GM18907 (cell line): ENCODE data around the gene TPK1.
"Not testable (repeated sequence)": the region's sequence is repeated elsewhere in the genome, so short reads cannot be mapped to it uniquely, and the experiment has no call there.

Source experiments
- ATAC-seq: cut with Tn5 transposase; IDR thresholded peaks from one replicate; pipeline ENCODE4 v1.9.1; 2021; ENCODE audit warnings: mild to moderate bottlenecking, moderate library complexity; ENCODE audit not compliant: unreplicated experiment

The TPK1 gene

DNA sequence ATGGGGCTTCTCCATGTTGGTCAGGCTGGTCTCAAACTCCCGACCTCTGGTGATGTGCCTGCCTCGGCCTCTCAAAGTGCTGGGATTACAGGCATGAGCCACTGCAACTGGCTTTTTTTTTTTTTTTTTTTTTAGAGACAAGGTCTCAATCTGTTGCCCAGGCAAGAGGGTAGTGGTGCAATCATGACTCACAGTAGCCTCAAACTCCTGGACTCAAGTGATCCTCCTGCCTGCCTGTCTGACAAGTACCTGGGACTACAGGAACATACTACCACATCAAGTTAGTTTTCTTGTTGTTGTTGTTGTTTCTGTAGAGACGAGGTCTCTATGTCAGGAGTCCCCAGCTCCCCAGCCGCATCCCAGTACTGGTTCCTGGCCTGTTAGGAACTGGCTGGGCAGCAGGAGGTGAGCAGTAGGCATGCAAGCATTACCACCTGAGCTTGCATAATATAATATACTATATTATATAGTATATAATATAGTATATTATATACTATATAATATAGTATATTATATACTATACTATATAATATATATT, 55.7 kb downstream of the TPK1 start:
- no peak for ATAC-seq

DNA sequence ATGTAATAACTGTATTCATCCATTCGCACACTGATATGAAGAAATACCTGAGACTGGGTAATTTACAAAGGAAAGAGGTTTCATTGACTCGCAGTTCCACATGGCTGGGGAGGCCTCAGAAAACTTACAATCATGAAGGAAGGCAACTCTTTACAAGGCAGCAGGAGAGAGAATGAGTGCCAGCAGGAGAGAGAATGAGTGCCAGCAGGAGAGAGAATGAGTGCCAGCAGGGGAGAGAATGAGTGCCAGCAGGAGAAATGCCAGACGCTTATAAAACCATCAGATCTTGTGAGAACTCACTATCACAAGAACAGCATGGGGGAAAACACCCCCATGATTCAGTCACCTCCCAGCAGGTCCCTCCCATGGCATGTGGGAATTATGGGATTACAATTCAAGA, 58.0 kb downstream of the TPK1 start:
- ATAC-seq = not testable (repeated sequence)

DNA sequence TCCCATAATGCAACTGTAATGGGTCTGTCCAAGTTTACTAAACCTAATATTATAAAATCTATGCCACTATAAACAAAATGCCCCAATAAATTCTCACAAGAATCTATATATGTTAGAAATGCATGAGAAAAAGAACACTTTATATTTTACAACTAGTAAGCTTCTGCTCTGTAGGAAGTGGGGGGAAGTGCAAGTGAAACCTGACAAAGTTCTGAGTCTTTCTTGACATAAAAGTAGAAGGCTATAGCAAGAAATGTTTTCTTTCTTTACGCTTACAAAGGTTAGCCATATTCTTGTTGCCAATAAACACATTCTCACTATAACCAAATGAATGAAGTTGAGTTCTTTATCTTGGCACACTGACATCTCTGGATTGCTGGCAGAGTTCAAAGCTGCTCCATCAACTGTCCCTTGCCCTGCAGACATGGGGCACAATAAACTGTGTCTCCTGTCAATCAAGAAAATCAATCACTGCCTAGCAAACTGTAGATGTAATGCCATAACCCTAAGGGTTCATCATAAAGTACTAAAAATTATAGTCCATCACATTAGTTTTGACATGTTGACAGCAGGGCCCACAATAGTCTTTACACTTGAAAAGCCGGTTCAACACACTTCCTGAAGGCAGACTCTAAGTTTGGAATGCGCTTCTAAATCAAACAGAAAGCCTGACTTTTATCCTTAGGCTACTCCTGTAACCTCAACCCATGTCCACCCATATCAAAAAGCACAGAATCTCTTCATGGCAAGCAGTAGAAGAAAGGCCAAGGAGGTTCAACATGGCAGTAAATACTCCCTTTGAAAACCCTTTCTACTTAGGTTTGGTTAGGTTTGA, 58.6 kb downstream of the TPK1 start:
- ATAC-seq = no peak

- no peak for ATAC-seq
These were observed 59.4 kb downstream of the TPK1 start for GRCh38 chr7:144776447-144776846.

- no peak for ATAC-seq
These were observed 60.1 kb downstream of the TPK1 start for GRCh38 chr7:144775749-144776148.

GRCh38 chr7:144771927-144772326, 63.9 kb downstream of the TPK1 start:
- ATAC-seq = no peak

- no peak for ATAC-seq
These were observed 64.7 kb downstream of the TPK1 start for GRCh38 chr7:144771174-144771573.

GRCh38 chr7:144769352-144769751, 66.5 kb downstream of the TPK1 start:
- no peak for ATAC-seq

- no peak for ATAC-seq
These were observed 67.2 kb downstream of the TPK1 start for GRCh38 chr7:144768633-144769032.

DNA sequence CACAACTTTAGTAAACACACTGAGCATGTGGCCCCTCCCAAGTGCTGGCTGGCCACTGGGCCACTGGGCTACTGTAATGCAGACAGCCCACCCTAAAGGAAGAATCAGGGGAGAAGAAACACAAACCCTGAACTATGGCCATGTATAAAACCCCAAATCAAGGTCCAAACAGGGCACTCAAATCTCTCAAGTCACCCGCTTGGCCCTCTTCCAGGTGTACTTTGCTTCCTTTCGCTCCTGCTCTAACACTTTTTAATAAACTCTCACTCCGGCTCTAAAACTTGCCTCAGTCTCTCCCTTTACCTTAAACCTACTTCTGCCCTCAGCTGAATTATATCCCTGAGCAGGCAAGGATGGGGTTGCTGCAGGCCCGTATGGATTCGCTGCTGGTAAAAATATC, 72.6 kb downstream of the TPK1 start:
- no peak for ATAC-seq

DNA sequence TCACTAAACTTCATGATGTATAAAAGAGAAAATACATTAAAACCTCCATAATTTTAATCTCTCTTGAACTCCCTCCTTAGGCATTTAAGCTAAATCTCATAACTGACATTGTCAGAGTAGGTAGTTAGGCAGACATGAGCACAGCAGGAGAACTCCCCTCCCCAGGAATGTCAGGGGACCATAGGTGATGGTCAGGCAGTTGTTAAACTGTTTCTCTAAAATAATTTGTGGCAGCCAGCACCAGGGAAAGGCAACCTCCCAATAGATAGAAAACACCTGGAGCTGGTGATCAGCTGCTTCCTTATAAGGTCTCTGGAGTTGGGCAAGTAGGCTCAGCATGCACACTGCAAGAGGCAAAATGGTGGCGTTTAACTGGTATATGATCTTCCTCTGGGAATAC, 73.0 kb downstream of the TPK1 start:
- ATAC-seq = no peak

DNA sequence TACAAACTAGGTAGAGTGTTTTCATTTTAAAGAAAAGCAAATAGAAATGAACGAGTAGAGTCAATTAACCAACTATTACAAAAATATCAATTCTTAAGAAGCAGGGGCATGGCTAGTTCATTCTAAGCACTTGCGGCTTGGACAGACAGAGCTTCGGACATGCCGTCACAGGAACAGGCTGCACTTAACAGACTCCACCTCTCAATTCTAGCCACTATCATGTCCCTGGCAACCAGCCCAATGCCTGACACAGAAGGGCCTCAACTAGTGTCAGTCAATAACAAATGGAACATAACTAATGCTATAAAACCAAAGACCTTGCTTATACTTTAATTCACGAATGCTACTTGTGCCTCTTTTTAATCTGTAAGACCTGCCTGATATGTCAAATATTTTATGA, 74.4 kb downstream of the TPK1 start:
- no peak for ATAC-seq

DNA sequence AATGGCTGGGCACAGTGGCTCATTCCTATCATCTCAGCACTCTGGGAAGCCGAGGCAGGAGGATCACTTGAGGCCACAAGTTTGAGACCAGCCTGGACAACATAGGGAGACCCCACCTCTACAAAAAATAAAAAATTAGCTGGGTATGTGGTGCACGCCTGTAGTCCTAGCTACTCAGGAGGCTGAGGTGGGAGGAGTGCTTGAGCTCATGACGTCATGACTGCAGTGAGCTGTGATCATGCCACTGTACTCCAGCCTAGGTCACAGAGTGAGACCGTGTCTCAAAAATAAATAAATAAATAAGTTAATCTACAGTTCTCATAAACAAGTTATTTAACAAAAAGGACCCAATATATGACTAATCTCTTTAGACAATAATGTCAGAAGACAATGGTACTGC, 76.2 kb downstream of the TPK1 start:
- no peak for ATAC-seq

GRCh38 chr7:144747936-144748335, 87.9 kb downstream of the TPK1 start:
- no peak for ATAC-seq

DNA sequence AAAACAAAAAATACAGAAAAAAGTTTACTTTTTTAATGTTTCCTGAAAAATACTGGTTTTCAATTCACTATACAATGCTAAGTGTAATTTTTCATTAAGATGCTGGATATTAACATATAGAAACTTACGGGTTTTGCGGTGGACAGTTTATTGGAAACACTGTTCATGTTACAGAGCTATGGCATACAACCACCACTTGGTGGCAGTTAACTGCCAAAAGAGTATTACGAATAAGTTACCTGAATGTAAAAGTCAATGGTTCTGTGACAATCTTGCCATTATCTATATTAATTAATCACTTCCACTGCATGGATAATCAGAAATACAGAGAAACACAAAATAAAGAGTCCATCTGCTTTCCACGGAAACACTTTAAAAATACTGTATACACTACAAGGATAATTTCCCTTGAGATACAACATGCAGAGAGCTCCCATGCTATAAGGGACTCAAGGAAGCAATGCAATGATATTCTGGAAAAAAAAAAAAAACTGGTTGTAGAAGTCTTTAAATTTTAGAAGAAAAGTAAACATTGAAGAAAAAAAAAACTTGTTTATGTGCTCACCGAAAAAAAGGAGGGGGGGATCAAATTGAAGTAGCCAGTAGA, 97.0 kb downstream of the TPK1 start:
- ATAC-seq = peak; percentile 94

GRCh38 chr7:144738146-144738545, 97.7 kb downstream of the TPK1 start:
- ATAC-seq = no peak

DNA sequence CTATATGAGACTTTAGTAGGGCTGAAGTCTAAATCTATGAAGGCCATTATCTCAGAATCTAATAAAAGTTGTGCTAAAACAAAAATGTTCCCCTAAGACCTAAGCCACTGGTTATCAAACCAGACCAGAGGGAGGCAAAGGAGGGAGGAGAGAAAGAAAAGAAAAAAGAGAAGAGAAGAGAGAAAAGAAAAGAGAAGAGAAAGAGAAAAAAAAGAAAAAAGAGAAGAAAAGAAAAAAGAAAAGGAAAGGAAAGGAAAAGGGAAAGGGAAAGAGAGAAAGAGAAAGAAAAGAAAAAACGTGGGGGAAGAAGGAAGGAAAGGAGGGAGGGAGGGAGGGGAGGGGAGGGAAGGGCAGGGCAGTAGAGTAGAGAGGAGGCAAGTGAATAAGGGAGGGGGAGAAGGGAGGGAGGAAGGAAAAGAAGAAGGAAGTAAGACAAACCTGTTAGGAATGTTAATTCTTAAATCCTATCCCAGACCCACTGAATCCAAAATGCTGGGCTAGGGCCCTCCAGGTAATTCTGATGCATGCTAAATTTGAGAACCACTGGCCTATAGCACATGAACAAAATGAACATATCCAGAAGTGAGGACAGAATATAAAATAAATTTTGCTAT, 98.9 kb downstream of the TPK1 start:
- no peak for ATAC-seq

DNA sequence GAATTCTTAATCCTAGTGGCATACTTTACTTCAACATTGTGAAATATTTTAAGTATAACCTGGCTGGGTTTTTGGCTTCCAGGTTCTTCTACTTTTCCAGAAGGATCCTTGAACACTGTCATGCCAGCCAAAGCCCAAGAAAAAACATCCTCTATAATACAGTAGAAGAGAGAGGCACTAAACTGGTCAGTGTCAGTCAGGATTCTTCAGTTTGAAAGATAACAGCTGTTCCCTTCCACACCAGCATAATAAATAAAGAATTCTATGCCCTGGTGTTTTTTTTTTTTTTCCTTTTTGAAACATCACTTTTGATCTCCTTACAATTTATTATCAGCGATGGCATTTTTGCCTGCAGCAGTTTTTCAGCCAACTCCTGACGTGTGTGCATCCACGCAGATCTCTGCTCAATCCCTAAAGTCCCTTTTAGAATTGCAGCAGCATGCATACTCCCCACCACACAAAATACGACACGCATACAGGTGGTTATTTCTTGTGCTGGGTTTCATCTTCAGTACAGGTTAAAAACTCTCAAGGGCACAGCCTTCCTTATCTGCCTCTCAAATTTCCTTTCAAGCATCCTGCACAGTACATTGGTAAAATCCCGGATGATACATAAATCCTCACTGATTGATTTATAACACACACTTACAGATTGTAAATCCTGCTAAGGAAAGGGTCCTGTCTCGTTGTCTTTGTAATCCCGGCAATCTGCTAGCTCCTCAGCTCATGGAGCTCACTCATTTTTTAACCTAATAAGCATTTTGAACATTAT, 100.2 kb downstream of the TPK1 start:
- no peak for ATAC-seq

GRCh38 chr7:144731661-144732351, 104.0 kb downstream of the TPK1 start:
- ATAC-seq = no peak

- ATAC-seq = no peak
These were observed 105.6 kb downstream of the TPK1 start for GRCh38 chr7:144730224-144730623.

- ATAC-seq = no peak
These were observed 106.6 kb downstream of the TPK1 start for GRCh38 chr7:144729226-144729625.
